Peyer's patch (tissue), 4 donors: ENCODE results near the gene PRM1.

Experiments used
- CTCF ChIP-seq, 6 experiments: fragments of 450-650 bp in 4 of 6; fragments of 200-600 bp in 2 of 6; sonication (generic) in 1 of 6; IDR thresholded peaks; one replicate each; pipeline ENCODE4 v1.5.1; 2017 to 2019; ENCODE audit warnings: antibody characterized with exemption in 6 of 6, mild to moderate bottlenecking in 3 of 6, moderate library complexity in 1 of 6
- POLR2A ChIP-seq, 2 donors: fragments of 450-650 bp; IDR thresholded peaks; one replicate each; pipeline ENCODE4 v1.5.1; 2017; ENCODE audit warnings: antibody characterized with exemption in 2 of 2, mild to moderate bottlenecking in 2 of 2, moderate library complexity in 2 of 2

DNA sequence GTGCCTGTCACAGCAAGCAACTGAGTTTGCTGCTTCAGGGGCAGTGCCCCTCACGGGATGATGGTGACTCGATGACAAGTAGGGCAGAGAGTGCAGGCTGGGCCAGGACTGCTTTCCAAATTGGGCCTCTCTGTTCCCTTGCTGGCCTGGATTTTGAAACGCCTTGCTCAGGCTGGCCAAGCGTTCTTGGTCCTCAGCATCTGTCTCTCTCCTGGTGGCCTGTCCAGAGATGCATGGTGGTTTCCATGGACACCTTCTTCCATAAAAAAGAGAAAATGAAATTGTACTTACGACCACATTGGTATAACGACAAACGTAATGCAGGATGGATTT is 19.4 kb upstream of the PRM1 start:
- no peak for TF ChIP-seq POLR2A (IDR thresholded peaks at IDR 0.05)
- no peak for TF ChIP-seq CTCF (IDR thresholded peaks at IDR 0.05)
